ENCODE results near the gene WT1. TPM values are rescaled to one million over a fixed set of nuclear protein-coding genes. Genes with fewer than 3 reads are reported as not detected.

WT1 gene
- total and polyA plus RNA-seq, 4 donors, result 0.05 to 0.06 TPM; not detected in 2

DNA sequence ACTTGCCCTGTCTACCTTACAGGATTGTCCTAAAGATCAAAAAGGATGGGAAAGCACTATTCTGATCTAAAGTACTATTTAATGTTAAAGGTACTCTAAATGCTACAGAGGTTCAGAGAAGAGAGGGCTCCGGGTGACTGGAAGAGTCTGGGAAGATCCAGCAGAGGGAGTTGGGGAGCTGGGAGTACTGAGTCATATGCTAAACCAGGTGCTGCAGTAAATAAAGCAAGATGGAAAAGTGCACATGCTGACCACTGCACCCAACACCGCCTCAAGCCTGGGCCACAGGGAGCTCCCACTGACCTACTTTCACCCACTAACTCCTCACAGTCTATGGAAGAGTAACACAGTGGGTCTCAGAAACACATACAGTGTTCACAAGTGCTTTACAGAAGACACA lies 49.3 kb downstream of the WT1 start:
- WGBS, result 26% methylated on average over 2 of the region's 2 CpGs
- DNase-seq (ENCODE audit: low spot score), result no peak
- TF ChIP-seq CTCF (IDR thresholded peaks at IDR 0.05; ENCODE audit: low read depth, low read length, missing input control) (peak; percentile 12), RAD21 (IDR thresholded peaks at IDR 0.05) (peak; percentile 23 to 46), EGR1 (IDR thresholded peaks at IDR 0.05; ENCODE audit: low read depth in 2 of 2) (no peak), FOXA1 (IDR thresholded peaks at IDR 0.05) (no peak), HNF4A (conservative IDR thresholded peaks at IDR 0.05) (no peak), GABPA (IDR thresholded peaks at IDR 0.05 in 1 of 2, conservative IDR thresholded peaks at IDR 0.05 in 1 of 2) (no peak)
- Histone ChIP-seq H3K36me3 (ENCODE audit: control insufficient read depth in 4 of 4, insufficient read depth in 3 of 4, low read depth in 1 of 4, low read length in 3 of 4) (no peaks in the 10 kb centered on the region), H3K9me3 (ENCODE audit: control insufficient read depth in 4 of 4, low read length in 3 of 4) (no peaks in the 10 kb centered on the region), H3K4me1 (ENCODE audit: control insufficient read depth in 4 of 4, insufficient read depth in 4 of 4, low read length in 3 of 4) (no peaks in the 10 kb centered on the region), H3K4me3 (ENCODE audit: low read depth in 1 of 3, low read length in 3 of 3) (no peak overlapping the region), H3K9ac (ENCODE audit: low read depth in 1 of 2, low read length in 2 of 2) (no peak overlapping the region), H3K27me3 (ENCODE audit: control insufficient read depth in 4 of 4, insufficient read depth in 4 of 4, low read length in 3 of 4) (peaks cover 0 to 3% (median 0%) of the 10 kb centered on the region in 4 donors), H3K27ac (ENCODE audit: low read depth in 1 of 2, low read length in 2 of 2) (no peak overlapping the region)

DNA sequence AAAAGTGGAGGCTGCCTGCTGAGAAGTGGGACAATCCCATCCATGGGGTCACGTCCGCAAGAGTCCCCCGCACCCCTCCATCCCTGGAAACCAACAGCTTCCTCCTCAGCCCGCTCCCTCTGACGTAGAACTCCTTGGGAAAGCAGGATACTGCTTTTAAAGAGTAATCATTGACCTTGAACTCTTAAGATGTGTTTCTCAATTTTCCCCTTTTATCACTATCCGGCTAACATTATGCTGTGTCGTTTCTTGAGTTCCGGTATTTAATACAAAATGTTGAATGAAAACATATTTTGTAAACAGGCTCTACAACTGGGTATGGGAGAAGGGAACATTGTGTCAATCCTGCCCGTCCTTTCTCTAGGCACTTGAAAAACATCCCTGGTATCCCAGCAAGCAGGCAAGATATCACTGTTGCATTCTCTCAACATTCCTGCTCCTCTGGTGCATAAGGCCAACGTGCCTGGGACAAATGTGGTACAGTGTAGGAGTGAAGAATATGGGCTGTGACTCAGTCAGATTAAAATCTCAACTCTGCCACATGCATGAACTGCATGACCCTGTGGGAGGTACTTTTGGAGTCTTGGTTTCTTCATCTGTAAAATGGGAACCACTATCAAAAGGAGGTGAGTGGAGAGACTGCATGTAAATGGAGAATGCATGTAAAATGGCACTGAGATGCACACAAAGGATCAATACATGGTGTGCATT lies 52.8 kb downstream of the WT1 start:
- peaks cover 0 to 3% (median 0%) of the 10 kb centered on the region in 4 donors for H3K27me3 ChIP-seq (ENCODE audit: control insufficient read depth in 4 of 4, insufficient read depth in 4 of 4, low read length in 3 of 4)
- peaks cover 0 to 2% (median 0%) of the 10 kb centered on the region in 4 donors for H3K9me3 ChIP-seq (ENCODE audit: control insufficient read depth in 4 of 4, low read length in 3 of 4)
- H3K4me3 ChIP-seq (ENCODE audit: low read depth in 1 of 3, low read length in 3 of 3), result no peak overlapping the region
- H3K9ac ChIP-seq (ENCODE audit: low read depth in 1 of 2, low read length in 2 of 2), result no peak overlapping the region
- H3K27ac ChIP-seq (ENCODE audit: low read depth in 1 of 2, low read length in 2 of 2), result no peak overlapping the region
- 59% methylated on average over 10 of the region's 10 CpGs for WGBS
- TF ChIP-seq FOXA2 (IDR thresholded peaks at IDR 0.05) (no peak), TAF1 (conservative IDR thresholded peaks at IDR 0.05) (no peak), NR2F2 (IDR thresholded peaks at IDR 0.05) (peak; percentile 77)
- DNase-seq (ENCODE audit: low spot score), result no peak
- no peaks in the 10 kb centered on the region for H3K36me3 ChIP-seq (ENCODE audit: control insufficient read depth in 4 of 4, insufficient read depth in 3 of 4, low read depth in 1 of 4, low read length in 3 of 4)
- no peaks in the 10 kb centered on the region for H3K4me1 ChIP-seq (ENCODE audit: control insufficient read depth in 4 of 4, insufficient read depth in 4 of 4, low read length in 3 of 4)

DNA sequence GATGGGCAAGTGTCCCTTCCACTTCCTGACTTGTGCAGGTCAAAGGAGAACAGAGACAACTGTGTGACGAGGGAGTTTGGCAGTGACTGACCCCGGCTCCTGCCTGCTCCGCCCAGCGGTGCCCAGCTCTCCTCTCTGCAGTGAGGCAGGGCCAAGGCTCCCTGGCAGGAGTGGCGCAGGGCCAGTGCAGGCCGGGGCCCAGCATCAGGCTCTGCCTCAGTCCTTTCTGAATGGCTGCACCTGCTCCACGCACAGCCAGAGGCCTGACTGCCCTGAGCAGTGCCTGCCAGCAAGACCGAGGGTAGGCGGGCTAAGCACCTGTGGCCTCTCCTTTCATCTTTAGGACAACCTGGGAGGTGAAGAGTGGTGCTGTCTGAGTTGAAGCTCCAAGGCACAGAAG lies 54.2 kb downstream of the WT1 start:
- Histone ChIP-seq H3K36me3 (ENCODE audit: control insufficient read depth in 4 of 4, insufficient read depth in 3 of 4, low read depth in 1 of 4, low read length in 3 of 4) (no peaks in the 10 kb centered on the region), H3K4me1 (ENCODE audit: control insufficient read depth in 4 of 4, insufficient read depth in 4 of 4, low read length in 3 of 4) (no peaks in the 10 kb centered on the region), H3K9me3 (ENCODE audit: control insufficient read depth in 4 of 4, low read length in 3 of 4) (peaks cover 0 to 2% (median 0%) of the 10 kb centered on the region in 4 donors), H3K27me3 (ENCODE audit: control insufficient read depth in 4 of 4, insufficient read depth in 4 of 4, low read length in 3 of 4) (peaks cover 0 to 7% (median 0%) of the 10 kb centered on the region in 4 donors), H3K27ac (ENCODE audit: low read depth in 1 of 2, low read length in 2 of 2) (no peak overlapping the region), H3K9ac (ENCODE audit: low read depth in 1 of 2, low read length in 2 of 2) (no peak overlapping the region), H3K4me3 (ENCODE audit: low read depth in 1 of 3, low read length in 3 of 3) (no peak overlapping the region)
- WGBS, result 86% methylated on average over 9 of the region's 9 CpGs
- TF ChIP-seq HNF4G (IDR thresholded peaks at IDR 0.05) (no peak), FOXA1 (IDR thresholded peaks at IDR 0.05) (no peak), HNF4A (conservative IDR thresholded peaks at IDR 0.05) (no peak), YY1 (IDR thresholded peaks at IDR 0.05) (no peak), RAD21 (IDR thresholded peaks at IDR 0.05) (no peak), ATF3 (IDR thresholded peaks at IDR 0.05) (no peak)
- TF ChIP-seq, protein P1, sequence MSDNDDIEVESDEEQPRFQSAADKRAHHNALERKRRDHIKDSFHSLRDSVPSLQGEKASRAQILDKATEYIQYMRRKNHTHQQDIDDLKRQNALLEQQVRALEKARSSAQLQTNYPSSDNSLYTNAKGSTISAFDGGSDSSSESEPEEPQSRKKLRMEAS (IDR thresholded peaks at IDR 0.05), result no peak
- TF ChIP-seq, protein P2, sequence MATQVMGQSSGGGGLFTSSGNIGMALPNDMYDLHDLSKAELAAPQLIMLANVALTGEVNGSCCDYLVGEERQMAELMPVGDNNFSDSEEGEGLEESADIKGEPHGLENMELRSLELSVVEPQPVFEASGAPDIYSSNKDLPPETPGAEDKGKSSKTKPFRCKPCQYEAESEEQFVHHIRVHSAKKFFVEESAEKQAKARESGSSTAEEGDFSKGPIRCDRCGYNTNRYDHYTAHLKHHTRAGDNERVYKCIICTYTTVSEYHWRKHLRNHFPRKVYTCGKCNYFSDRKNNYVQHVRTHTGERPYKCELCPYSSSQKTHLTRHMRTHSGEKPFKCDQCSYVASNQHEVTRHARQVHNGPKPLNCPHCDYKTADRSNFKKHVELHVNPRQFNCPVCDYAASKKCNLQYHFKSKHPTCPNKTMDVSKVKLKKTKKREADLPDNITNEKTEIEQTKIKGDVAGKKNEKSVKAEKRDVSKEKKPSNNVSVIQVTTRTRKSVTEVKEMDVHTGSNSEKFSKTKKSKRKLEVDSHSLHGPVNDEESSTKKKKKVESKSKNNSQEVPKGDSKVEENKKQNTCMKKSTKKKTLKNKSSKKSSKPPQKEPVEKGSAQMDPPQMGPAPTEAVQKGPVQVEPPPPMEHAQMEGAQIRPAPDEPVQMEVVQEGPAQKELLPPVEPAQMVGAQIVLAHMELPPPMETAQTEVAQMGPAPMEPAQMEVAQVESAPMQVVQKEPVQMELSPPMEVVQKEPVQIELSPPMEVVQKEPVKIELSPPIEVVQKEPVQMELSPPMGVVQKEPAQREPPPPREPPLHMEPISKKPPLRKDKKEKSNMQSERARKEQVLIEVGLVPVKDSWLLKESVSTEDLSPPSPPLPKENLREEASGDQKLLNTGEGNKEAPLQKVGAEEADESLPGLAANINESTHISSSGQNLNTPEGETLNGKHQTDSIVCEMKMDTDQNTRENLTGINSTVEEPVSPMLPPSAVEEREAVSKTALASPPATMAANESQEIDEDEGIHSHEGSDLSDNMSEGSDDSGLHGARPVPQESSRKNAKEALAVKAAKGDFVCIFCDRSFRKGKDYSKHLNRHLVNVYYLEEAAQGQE (IDR thresholded peaks at IDR 0.05), result no peak
- no peak for DNase-seq (ENCODE audit: low spot score)

All from liver (tissue), 9 donors.